ENCODE data around the gene B3GNT5.
A peak's percentile ranks its signal among the peaks of the same experiment; 100 is the strongest.

Gene B3GNT5

DNA sequence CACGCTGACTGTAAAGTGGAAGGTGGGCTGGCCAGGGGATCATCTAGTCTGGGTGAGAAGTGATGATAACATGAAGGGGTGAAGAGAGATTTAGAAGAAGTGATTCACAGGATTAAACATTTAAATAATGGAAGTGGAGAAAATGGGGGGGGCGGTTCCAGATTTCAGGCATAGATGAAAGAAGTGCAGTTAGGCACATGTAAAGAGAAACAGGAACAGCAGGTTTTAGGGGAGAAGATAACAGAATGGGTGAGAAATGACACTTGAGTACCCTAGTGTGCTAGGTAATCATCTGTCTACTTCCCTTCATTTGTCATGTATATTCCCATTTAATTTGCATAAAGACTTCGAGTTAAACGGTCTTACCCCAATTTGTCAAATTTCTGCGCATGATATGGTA lies 15.3 kb downstream of the B3GNT5 start:
- TF ChIP-seq, protein P1, sequence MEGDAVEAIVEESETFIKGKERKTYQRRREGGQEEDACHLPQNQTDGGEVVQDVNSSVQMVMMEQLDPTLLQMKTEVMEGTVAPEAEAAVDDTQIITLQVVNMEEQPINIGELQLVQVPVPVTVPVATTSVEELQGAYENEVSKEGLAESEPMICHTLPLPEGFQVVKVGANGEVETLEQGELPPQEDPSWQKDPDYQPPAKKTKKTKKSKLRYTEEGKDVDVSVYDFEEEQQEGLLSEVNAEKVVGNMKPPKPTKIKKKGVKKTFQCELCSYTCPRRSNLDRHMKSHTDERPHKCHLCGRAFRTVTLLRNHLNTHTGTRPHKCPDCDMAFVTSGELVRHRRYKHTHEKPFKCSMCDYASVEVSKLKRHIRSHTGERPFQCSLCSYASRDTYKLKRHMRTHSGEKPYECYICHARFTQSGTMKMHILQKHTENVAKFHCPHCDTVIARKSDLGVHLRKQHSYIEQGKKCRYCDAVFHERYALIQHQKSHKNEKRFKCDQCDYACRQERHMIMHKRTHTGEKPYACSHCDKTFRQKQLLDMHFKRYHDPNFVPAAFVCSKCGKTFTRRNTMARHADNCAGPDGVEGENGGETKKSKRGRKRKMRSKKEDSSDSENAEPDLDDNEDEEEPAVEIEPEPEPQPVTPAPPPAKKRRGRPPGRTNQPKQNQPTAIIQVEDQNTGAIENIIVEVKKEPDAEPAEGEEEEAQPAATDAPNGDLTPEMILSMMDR (IDR thresholded peaks at IDR 0.05; ENCODE audit: poor library complexity, severe bottlenecking) = no peak

DNA sequence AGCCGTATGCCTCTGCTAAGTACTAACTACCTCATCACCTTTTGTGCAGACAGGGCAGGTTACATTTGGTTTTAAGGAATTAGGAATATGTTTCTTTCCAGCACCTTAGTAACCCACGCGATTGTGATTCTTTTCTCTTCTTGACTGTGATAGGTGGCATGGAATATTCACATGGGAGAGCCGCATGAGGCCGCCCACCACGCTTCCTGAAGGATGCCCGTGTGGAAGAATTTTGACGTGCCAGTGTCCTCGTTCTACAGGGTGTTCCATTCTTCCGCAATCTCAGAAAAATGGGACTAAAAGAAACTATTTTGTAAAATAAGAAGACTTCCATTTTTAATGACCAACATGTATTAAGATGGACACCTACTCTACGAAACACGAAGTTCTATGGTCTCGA lies 16.3 kb downstream of the B3GNT5 start:
- Histone ChIP-seq H3K27me3 (ENCODE audit: insufficient read depth, poor library complexity, severe bottlenecking) (no peaks in the 10 kb centered on the region), H3K9me3 (ENCODE audit: severe bottlenecking) (no peaks in the 10 kb centered on the region), H3K4me1 (ENCODE audit: insufficient read depth, poor library complexity, severe bottlenecking) (peaks cover 87% of the 10 kb centered on the region), H3K36me3 (ENCODE audit: low read depth) (peaks cover 83% of the 10 kb centered on the region), H3K27ac (ENCODE audit: poor library complexity, severe bottlenecking) (peak overlapping the region; percentile 78), H3K4me3 (ENCODE audit: severe bottlenecking) (no peak overlapping the region)
- ATAC-seq (ENCODE audit: low read depth) (no peak), DNase-seq (ENCODE audit: low spot score) (no peak)
- TF ChIP-seq, protein P1 (IDR thresholded peaks at IDR 0.05; ENCODE audit: poor library complexity, severe bottlenecking) = no peak

More for the DNA sequence above, 15.3 kb downstream of the B3GNT5 start:
- Histone ChIP-seq H3K4me1 (ENCODE audit: insufficient read depth, poor library complexity, severe bottlenecking) (peaks cover 87% of the 10 kb centered on the region), H3K27me3 (ENCODE audit: insufficient read depth, poor library complexity, severe bottlenecking) (no peaks in the 10 kb centered on the region), H3K27ac (ENCODE audit: poor library complexity, severe bottlenecking) (peak overlapping the region; percentile 93), H3K36me3 (ENCODE audit: low read depth) (peaks cover 77% of the 10 kb centered on the region), H3K4me3 (ENCODE audit: severe bottlenecking) (no peak overlapping the region), H3K9me3 (ENCODE audit: severe bottlenecking) (no peaks in the 10 kb centered on the region)
- ATAC-seq (ENCODE audit: low read depth) (no peak), DNase-seq (ENCODE audit: low spot score) (no peak)

DNA sequence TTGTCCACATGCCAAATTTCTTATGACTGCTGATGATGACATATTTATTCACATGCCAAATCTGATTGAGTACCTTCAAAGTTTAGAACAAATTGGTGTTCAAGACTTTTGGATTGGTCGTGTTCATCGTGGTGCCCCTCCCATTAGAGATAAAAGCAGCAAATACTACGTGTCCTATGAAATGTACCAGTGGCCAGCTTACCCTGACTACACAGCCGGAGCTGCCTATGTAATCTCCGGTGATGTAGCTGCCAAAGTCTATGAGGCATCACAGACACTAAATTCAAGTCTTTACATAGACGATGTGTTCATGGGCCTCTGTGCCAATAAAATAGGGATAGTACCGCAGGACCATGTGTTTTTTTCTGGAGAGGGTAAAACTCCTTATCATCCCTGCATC lies 17.3 kb downstream of the B3GNT5 start:
- Histone ChIP-seq H3K27ac (ENCODE audit: poor library complexity, severe bottlenecking) (peak overlapping the region; percentile 78), H3K36me3 (ENCODE audit: low read depth) (peaks cover 76% of the 10 kb centered on the region), H3K4me1 (ENCODE audit: insufficient read depth, poor library complexity, severe bottlenecking) (peaks cover 87% of the 10 kb centered on the region), H3K27me3 (ENCODE audit: insufficient read depth, poor library complexity, severe bottlenecking) (no peaks in the 10 kb centered on the region), H3K9me3 (ENCODE audit: severe bottlenecking) (no peaks in the 10 kb centered on the region), H3K4me3 (ENCODE audit: severe bottlenecking) (no peak overlapping the region)
- TF ChIP-seq, protein P1 (IDR thresholded peaks at IDR 0.05; ENCODE audit: poor library complexity, severe bottlenecking) = no peak
- no peak for DNase-seq (ENCODE audit: low spot score)
- no peak for ATAC-seq (ENCODE audit: low read depth)

DNA sequence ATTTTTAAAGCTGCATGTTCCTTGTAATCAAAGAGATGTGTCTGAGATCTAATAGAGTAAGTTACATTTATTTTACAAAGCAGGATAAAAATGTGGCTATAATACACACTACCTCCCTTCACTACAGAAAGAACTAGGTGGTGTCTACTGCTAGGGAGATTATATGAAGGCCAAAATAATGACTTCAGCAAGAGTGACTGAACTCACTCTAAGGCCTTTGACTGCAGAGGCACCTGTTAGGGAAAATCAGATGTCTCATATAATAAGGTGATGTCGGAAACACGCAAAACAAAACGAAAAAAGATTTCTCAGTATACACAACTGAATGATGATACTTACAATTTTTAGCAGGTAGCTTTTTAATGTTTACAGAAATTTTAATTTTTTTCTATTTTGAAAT lies 19.1 kb downstream of the B3GNT5 start:
- no peak overlapping the region for H3K4me3 ChIP-seq (ENCODE audit: severe bottlenecking)
- TF ChIP-seq, protein P1 (IDR thresholded peaks at IDR 0.05; ENCODE audit: poor library complexity, severe bottlenecking) = no peak
- H3K9me3 ChIP-seq (ENCODE audit: severe bottlenecking) = no peaks in the 10 kb centered on the region
- no peaks in the 10 kb centered on the region for H3K27me3 ChIP-seq (ENCODE audit: insufficient read depth, poor library complexity, severe bottlenecking)
- peak overlapping the region; percentile 78 for H3K27ac ChIP-seq (ENCODE audit: poor library complexity, severe bottlenecking)
- ATAC-seq (ENCODE audit: low read depth) = no peak
- no peak for DNase-seq (ENCODE audit: low spot score)
- peaks cover 72% of the 10 kb centered on the region for H3K36me3 ChIP-seq (ENCODE audit: low read depth)
- H3K4me1 ChIP-seq (ENCODE audit: insufficient read depth, poor library complexity, severe bottlenecking) = peaks cover 79% of the 10 kb centered on the region

DNA sequence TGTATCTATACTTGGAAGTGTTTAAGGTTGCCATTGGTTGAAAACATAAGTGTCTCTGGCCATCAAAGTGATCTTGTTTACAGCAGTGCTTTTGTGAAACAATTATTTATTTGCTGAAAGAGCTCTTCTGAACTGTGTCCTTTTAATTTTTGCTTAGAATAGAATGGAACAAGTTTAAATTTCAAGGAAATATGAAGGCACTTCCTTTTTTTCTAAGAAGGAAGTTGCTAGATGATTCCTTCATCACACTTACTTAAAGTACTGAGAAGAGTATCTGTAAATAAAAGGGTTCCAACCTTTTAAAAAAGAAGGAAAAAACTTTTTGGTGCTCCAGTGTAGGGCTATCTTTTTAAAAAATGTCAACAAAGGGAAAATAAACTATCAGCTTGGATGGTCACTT lies 19.7 kb downstream of the B3GNT5 start:
- H3K9me3 ChIP-seq (ENCODE audit: severe bottlenecking) = no peaks in the 10 kb centered on the region
- no peak overlapping the region for H3K4me3 ChIP-seq (ENCODE audit: severe bottlenecking)
- TF ChIP-seq, protein P1 (IDR thresholded peaks at IDR 0.05; ENCODE audit: poor library complexity, severe bottlenecking) = no peak
- peak overlapping the region; percentile 78 for H3K27ac ChIP-seq (ENCODE audit: poor library complexity, severe bottlenecking)
- H3K27me3 ChIP-seq (ENCODE audit: insufficient read depth, poor library complexity, severe bottlenecking) = no peaks in the 10 kb centered on the region
- peaks cover 65% of the 10 kb centered on the region for H3K36me3 ChIP-seq (ENCODE audit: low read depth)
- ATAC-seq (ENCODE audit: low read depth) = no peak
- H3K4me1 ChIP-seq (ENCODE audit: insufficient read depth, poor library complexity, severe bottlenecking) = peaks cover 79% of the 10 kb centered on the region
- no peak for DNase-seq (ENCODE audit: low spot score)
